Lower leg skin (tissue), 3 donors: Measurements from ENCODE around the gene ASPDH.

Experiments
- CTCF ChIP-seq, 3 donors: fragments of 450-650 bp; IDR thresholded peaks; one replicate each; pipeline ENCODE4 v1.5.1; 2016; ENCODE audit warnings: antibody characterized with exemption in 3 of 3, mild to moderate bottlenecking in 3 of 3, moderate library complexity in 2 of 3
- POLR2A ChIP-seq, 2 donors: fragments of 450-650 bp; IDR thresholded peaks; one replicate each; pipeline ENCODE4 v1.6.1; 2016 to 2017; ENCODE audit warnings: antibody characterized with exemption in 2 of 2, mild to moderate bottlenecking in 1 of 2, moderate library complexity in 1 of 2

DNA sequence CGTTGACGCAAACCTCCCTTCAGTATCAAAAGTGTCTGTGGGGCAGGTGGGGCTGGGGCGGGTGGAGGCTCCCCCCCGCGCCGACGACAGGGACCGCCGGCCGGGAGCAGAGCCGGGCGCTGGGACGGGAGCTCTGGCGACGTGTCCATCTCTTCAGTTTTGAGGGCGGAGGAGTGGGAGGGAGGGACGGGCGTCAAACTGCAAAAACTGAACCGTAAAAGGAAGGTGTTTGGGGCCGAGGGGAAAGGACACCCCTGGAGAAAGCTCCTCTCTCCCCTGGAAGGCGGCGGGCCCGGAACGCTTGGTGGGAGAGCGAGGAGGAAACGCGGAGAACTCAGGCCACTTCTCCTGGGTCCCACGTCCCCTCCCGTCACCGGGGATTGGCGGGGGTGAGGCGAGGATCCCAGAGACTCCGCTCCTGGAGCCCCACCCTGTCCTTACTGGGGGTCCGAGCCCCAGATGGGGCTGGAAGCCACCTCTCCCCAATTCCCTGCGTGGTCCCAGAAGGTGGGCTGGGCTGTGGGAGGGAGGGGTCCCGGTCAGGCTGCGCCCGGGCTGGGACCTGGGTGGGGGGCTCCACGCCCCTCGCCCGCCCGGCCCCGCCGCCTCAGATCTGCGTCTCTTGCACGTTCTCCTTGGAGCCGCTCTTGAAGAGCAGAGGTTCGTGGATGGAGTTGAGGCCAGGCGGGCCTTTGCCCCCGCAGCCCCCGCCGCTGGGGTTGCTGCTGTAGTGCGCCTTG, 3.4 kb upstream of the ASPDH start:
- TF ChIP-seq CTCF (IDR thresholded peaks at IDR 0.05) (no peak), POLR2A (IDR thresholded peaks at IDR 0.05) (no peak)
